Esophagus muscularis mucosa (tissue), 4 donors: ENCODE measurements around the gene TENM3. TPM values are rescaled to one million over a fixed set of nuclear protein-coding genes. Genes with fewer than 3 reads are reported as not detected.

ENCODE experiments used
- DNase-seq: peaks from one replicate; pipeline ENCODE4 v3.0.0-alpha.2; 2017; ENCODE audit errors: extremely low spot score
- H3K27ac ChIP-seq, 4 donors: fragments of 200-600 bp; sonication (generic); replicated peaks in 1 of 4; 1 replicate in 3 of 4; 2 replicates in 1 of 4; pipeline ENCODE4 v1.5.1; 2016 to 2019; ENCODE audit warnings: mild to moderate bottlenecking in 1 of 4
- H3K27me3 ChIP-seq, 4 donors: fragments of 200-600 bp; sonication (generic); one replicate each; pipeline versions ENCODE4 v1.5.1 to v1.6.0; 2016 to 2019
- H3K36me3 ChIP-seq, 4 donors: fragments of 200-600 bp; sonication (generic); one replicate each; pipeline ENCODE4 v1.5.1; 2016 to 2019
- H3K4me1 ChIP-seq, 4 donors: fragments of 200-600 bp; sonication (generic); one replicate each; pipeline ENCODE4 v1.5.1; 2016 to 2019
- H3K4me3 ChIP-seq, 4 donors: fragments of 200-600 bp; sonication (generic); 1 replicate in 2 of 4; 2 replicates in 2 of 4; pipeline ENCODE4 v1.5.1; 2016 to 2019; ENCODE audit warnings: mild to moderate bottlenecking in 4 of 4, moderate library complexity in 1 of 4
- H3K9me3 ChIP-seq, 4 donors: fragments of 200-600 bp; sonication (generic); 1 replicate in 3 of 4; 2 replicates in 1 of 4; pipeline ENCODE4 v1.5.1; 2016 to 2019
- EP300 ChIP-seq: sonication (generic); formaldehyde crosslinking; IDR thresholded peaks from one replicate; pipeline ENCODE4 v1.6.1; 2017; ENCODE audit warnings: antibody characterized with exemption
- POLR2A ChIP-seq: fragments of 450-650 bp; IDR thresholded peaks from one replicate; pipeline ENCODE4 v1.6.1; 2017; ENCODE audit warnings: antibody characterized with exemption, moderate library complexity, mild to moderate bottlenecking, low read depth
- POLR2AphosphoS5 ChIP-seq, 2 donors: sonication (generic); formaldehyde crosslinking; IDR thresholded peaks; one replicate each; pipeline ENCODE4 v1.6.1; 2017; ENCODE audit warnings: antibody characterized with exemption in 2 of 2
- WGBS: methylation state at CpG from one replicate; pipeline ENCODE4 v1.1.5; 2018; 5-methylcytosine and 5-hydroxymethylcytosine counted together
- intact Hi-C: fragments of 100-400 bp; cut with DNase I; formaldehyde crosslinking; loops from one replicate; pipeline ENCODE4 v1.15.1; 2023
- total RNA-seq, 4 donors: library from RNA; depleted of rRNA; stranded (reverse); fragments of >200 nt; gene quantifications; one replicate each; pipeline versions ENCODE4 v1.1.0 to v1.2.1, GENCODE V29; 2016
- TF ChIP-seq, protein P1 (sequence below), 3 experiments: fragments of 200-600 bp in 2 of 3; fragments of 450-650 bp in 1 of 3; sonication (generic) in 2 of 3; IDR thresholded peaks; one replicate each; pipeline ENCODE4 v1.5.1; 2017 to 2019; ENCODE audit warnings: antibody characterized with exemption in 3 of 3, mild to moderate bottlenecking in 2 of 3, moderate library complexity in 1 of 3

The TENM3 gene
- total RNA-seq, 4 donors from 2014 or later = 16.2 to 30.5 (median 28.3) TPM

DNA sequence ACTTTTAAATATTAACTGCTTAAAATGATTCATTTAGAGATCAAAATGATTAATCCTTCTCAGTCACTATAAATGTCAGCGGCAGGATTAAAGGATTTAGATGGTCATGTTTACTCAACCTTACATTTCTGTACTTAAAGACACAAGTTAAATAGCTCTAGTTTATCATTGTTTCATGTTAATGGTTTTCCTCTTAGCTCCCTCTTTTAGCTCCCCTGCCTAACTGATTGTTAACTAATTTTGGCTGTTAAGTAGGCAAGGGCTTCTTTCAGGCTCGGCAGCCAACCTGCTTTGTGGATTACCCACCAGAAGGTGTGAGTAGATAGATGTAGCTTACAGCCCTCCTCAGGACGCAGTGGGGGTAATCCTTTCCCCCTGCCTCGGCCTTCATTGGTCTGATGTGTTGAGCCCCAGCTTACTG is 96.0 kb downstream of the TENM3 start:
- no peaks in the 10 kb centered on the region for H3K4me1 ChIP-seq
- no peaks in the 10 kb centered on the region for H3K36me3 ChIP-seq
- TF ChIP-seq, protein P1, sequence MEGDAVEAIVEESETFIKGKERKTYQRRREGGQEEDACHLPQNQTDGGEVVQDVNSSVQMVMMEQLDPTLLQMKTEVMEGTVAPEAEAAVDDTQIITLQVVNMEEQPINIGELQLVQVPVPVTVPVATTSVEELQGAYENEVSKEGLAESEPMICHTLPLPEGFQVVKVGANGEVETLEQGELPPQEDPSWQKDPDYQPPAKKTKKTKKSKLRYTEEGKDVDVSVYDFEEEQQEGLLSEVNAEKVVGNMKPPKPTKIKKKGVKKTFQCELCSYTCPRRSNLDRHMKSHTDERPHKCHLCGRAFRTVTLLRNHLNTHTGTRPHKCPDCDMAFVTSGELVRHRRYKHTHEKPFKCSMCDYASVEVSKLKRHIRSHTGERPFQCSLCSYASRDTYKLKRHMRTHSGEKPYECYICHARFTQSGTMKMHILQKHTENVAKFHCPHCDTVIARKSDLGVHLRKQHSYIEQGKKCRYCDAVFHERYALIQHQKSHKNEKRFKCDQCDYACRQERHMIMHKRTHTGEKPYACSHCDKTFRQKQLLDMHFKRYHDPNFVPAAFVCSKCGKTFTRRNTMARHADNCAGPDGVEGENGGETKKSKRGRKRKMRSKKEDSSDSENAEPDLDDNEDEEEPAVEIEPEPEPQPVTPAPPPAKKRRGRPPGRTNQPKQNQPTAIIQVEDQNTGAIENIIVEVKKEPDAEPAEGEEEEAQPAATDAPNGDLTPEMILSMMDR (IDR thresholded peaks at IDR 0.05) = no peak
- TF ChIP-seq POLR2A = no peak
- no peak for TF ChIP-seq EP300
- TF ChIP-seq POLR2AphosphoS5 (IDR thresholded peaks at IDR 0.05) = no peak
- intact Hi-C loops = no loop called here
- 80% methylated on average over 4 of the region's 4 CpGs for WGBS
- no peaks in the 10 kb centered on the region for H3K27me3 ChIP-seq
- no peak overlapping the region for H3K4me3 ChIP-seq
- H3K27ac ChIP-seq = no peak overlapping the region
- H3K9me3 ChIP-seq = no peaks in the 10 kb centered on the region
- no peak for DNase-seq

DNA sequence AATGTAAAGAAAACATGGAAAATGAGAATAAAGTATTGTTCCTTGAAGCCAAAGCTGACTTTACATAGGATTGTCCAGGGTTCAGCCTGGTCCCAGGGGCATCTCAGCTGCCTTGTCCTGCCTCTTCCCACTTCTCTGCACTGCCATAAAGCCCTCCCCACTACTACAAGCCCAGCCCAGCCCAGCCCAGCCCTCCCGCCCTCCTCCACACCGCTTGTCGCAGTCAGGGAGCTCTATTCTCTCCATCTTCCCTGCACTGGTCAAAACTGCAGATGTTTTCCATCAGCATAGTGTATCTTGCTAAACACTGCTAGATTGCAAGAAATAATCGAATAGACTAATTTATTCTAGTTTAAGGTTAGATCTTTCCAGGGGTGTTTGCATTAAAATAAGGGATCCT is 100.3 kb downstream of the TENM3 start:
- no peak for DNase-seq
- Histone ChIP-seq H3K4me1 (no peaks in the 10 kb centered on the region), H3K27me3 (no peaks in the 10 kb centered on the region), H3K4me3 (no peak overlapping the region), H3K27ac (no peak overlapping the region), H3K9me3 (no peaks in the 10 kb centered on the region), H3K36me3 (no peaks in the 10 kb centered on the region)
- intact Hi-C loops = no loop called here
- TF ChIP-seq POLR2AphosphoS5 (IDR thresholded peaks at IDR 0.05) (no peak), EP300 (no peak), POLR2A (no peak)
- TF ChIP-seq, protein P1 (IDR thresholded peaks at IDR 0.05) = no peak
- 31% methylated on average over 4 of the region's 4 CpGs for WGBS

DNA sequence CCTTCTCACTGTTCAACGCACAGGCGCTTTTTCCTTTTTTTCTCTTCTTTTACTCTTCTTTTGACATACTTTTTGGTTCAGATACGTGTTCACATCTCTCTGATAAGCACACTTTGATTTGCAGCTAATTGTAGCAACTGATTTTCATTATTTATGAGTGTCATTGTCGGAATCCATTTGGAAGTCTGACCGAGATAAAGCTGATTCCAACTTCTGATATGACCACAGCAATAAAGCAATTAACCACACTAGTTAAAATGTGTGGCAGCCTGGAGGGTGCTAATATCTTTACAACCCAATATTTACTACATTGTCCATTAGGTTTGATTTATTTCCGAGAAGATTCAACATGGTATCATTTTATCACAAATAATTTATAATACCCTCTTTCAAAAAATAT is 101.8 kb downstream of the TENM3 start:
- no peak overlapping the region for H3K4me3 ChIP-seq
- 78% methylated on average over 6 of the region's 6 CpGs for WGBS

DNA sequence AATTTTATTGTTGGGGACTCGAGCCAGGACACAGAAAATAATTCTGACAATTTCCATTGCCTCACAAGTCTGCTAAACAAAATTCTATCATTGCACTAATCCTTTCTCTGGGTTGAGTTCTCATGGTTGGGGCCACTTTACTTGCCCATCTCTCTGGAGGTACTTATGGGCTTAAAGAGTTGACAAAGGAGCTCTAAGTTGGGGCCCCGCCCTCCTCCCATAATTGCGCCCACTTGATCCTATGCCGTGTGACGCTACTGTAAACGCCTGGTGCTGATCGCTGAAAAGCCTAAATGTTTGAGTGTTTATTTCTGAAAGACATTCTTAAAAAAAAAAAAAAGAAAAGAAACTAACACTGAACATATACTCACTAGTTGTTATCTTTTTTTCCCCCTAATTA is 103.0 kb downstream of the TENM3 start:
- TF ChIP-seq, protein P1 (IDR thresholded peaks at IDR 0.05) = no peak
- TF ChIP-seq POLR2AphosphoS5 (IDR thresholded peaks at IDR 0.05) (no peak), POLR2A (no peak), EP300 (no peak)
- 79% methylated on average over 7 of the region's 7 CpGs for WGBS
- H3K27ac ChIP-seq = no peak overlapping the region
- intact Hi-C loops = no loop called here
- no peak overlapping the region for H3K4me3 ChIP-seq
- no peaks in the 10 kb centered on the region for H3K27me3 ChIP-seq
- H3K9me3 ChIP-seq = no peaks in the 10 kb centered on the region
- no peaks in the 10 kb centered on the region for H3K4me1 ChIP-seq
- DNase-seq = no peak
- H3K36me3 ChIP-seq = no peaks in the 10 kb centered on the region

More for the DNA sequence above, 101.8 kb downstream of the TENM3 start:
- Histone ChIP-seq H3K27me3 (no peaks in the 10 kb centered on the region), H3K4me1 (no peaks in the 10 kb centered on the region), H3K36me3 (no peaks in the 10 kb centered on the region), H3K9me3 (no peaks in the 10 kb centered on the region), H3K27ac (no peak overlapping the region)
- TF ChIP-seq POLR2A = no peak
- TF ChIP-seq, protein P1 (IDR thresholded peaks at IDR 0.05) = no peak
- no peak for TF ChIP-seq POLR2AphosphoS5 (IDR thresholded peaks at IDR 0.05)
- TF ChIP-seq EP300 = no peak
- intact Hi-C loops = no loop called here
- no peak for DNase-seq

DNA sequence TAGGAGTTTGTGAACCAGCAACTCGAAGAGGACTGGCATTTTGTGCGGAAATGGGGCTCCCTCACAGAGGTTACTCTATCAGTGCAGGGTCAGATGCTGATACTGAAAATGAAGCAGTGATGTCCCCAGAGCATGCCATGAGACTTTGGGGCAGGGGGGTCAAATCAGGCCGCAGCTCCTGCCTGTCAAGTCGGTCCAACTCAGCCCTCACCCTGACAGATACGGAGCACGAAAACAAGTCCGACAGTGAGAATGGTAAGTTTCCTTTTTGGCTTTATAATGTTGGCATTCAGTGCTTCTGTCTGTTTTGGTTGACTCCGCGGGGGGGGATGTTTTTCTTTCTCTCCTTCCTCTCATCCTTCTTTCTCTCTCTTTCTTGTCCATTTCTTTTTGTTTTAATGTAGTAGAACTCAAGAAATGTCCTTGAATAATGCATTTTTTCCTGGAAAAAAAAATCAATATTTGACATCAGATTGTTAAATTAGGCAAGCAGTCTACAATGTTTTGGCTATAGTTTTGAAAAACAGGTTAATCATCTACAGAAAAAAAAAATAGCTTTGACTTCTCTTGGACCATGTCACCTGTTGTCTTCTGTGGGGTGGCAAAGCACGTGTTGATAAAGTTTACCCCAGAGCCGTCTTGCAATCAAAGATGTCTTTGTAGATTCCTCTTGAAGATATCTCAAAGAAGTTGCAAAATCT is 103.6 kb downstream of the TENM3 start:
- DNase-seq = no peak
- Histone ChIP-seq H3K4me3 (no peak overlapping the region), H3K27me3 (no peaks in the 10 kb centered on the region), H3K9me3 (no peaks in the 10 kb centered on the region), H3K4me1 (no peaks in the 10 kb centered on the region), H3K36me3 (no peaks in the 10 kb centered on the region), H3K27ac (no peak overlapping the region)
- TF ChIP-seq POLR2AphosphoS5 (IDR thresholded peaks at IDR 0.05) = no peak
- no peak for TF ChIP-seq EP300
- TF ChIP-seq, protein P1 (IDR thresholded peaks at IDR 0.05) = no peak
- TF ChIP-seq POLR2A = no peak
- 75% methylated on average over 11 of the region's 11 CpGs for WGBS
- intact Hi-C loops = no loop called here
